Activated CD4-positive, CD25-positive, alpha-beta regulatory T cell treated with anti-CD3 and anti-CD28 coated beads, Interleukin-2, amount 50 U/mL, for 16 hours (primary cell): ENCODE results near the gene RHAG.
"Not testable (repeated sequence)": the region's sequence is repeated elsewhere in the genome, so short reads cannot be mapped to it uniquely, and the experiment has no call there.

Source experiments
- DNase-seq: peaks from one replicate; pipeline ENCODE4 v3.0.0-alpha.2; 2020; ENCODE audit warnings: low read depth, low spot score

RHAG gene

GRCh38 chr6:49636713-49637349 is at the start of gene RHAG:
Gene RHAG (minus strand): TSS chr6:49636839. CDS start chr6:49636812, 27 bp downstream.
- no peak for DNase-seq

GRCh38 chr6:49676671-49677281 is 40.1 kb upstream of the RHAG start:
- DNase-seq = no peak

GRCh38 chr6:49675816-49676215 is 39.2 kb upstream of the RHAG start:
- DNase-seq = no peak

- DNase-seq = no peak
Measured at GRCh38 chr6:49668083-49668511, 31.5 kb upstream of the RHAG start.

GRCh38 chr6:49666930-49667757 is 30.5 kb upstream of the RHAG start:
- DNase-seq = no peak

GRCh38 chr6:49666480-49666879 is 29.8 kb upstream of the RHAG start:
- no peak for DNase-seq

GRCh38 chr6:49664817-49665216 is 28.2 kb upstream of the RHAG start:
- no peak for DNase-seq

GRCh38 chr6:49664054-49664453 is 27.4 kb upstream of the RHAG start:
- DNase-seq = not testable (repeated sequence)

GRCh38 chr6:49662892-49663261 is 26.2 kb upstream of the RHAG start:
- DNase-seq = no peak

GRCh38 chr6:49662231-49662891 is 25.7 kb upstream of the RHAG start:
- DNase-seq = no peak

- no peak for DNase-seq
Measured at GRCh38 chr6:49653942-49654341, 17.3 kb upstream of the RHAG start.

- no peak for DNase-seq
Measured at GRCh38 chr6:49653438-49653837, 16.8 kb upstream of the RHAG start.

GRCh38 chr6:49651239-49651638 is 14.6 kb upstream of the RHAG start:
- DNase-seq = no peak

- no peak for DNase-seq
Measured at GRCh38 chr6:49649988-49650387, 13.3 kb upstream of the RHAG start.

- no peak for DNase-seq
Measured at GRCh38 chr6:49648036-49648435, 11.4 kb upstream of the RHAG start.

GRCh38 chr6:49647476-49647875 is 10.8 kb upstream of the RHAG start:
- no peak for DNase-seq

- no peak for DNase-seq
Measured at GRCh38 chr6:49646942-49647341, 10.3 kb upstream of the RHAG start.

GRCh38 chr6:49646130-49646824 is 9.6 kb upstream of the RHAG start:
- no peak for DNase-seq

GRCh38 chr6:49645139-49645538 is 8.5 kb upstream of the RHAG start:
- no peak for DNase-seq

GRCh38 chr6:49639177-49639817 is 2.7 kb upstream of the RHAG start:
- DNase-seq = no peak

- DNase-seq = no peak
Measured at GRCh38 chr6:49637350-49637731, 702 bp upstream of the RHAG start.
